ENCODE measurements around the gene PIK3C2G. TPM values are rescaled to one million over a fixed set of nuclear protein-coding genes. Genes with fewer than 3 reads are reported as not detected.

PIK3C2G gene
- polyA plus RNA-seq, 4 donors, result 0.52 to 6.8 (median 2.7) TPM

Other genes starting within 250 kb of the PIK3C2G start
- 10 to 100 TPM in 1 of 4 donors, under 1 TPM in 1, not detected in 2; 0.13 to 18.7 TPM for gene RERGL, start 171.3 kb upstream of the PIK3C2G start, polyA plus RNA-seq